ENCODE measurements around the gene SLFN12.
"Not testable (repeated sequence)": the region's sequence is repeated elsewhere in the genome, so short reads cannot be mapped to it uniquely, and the experiment has no call there.

SLFN12 gene

GRCh38 chr17:35407531-35407930, 24.8 kb downstream of the SLFN12 start:
- DNase-seq (ENCODE audit: low spot score) = no peak

- no peak for DNase-seq (ENCODE audit: low spot score)
Measured at GRCh38 chr17:35406568-35406967, 25.7 kb downstream of the SLFN12 start.

- DNase-seq (ENCODE audit: low spot score) = peak; percentile 28
Measured at GRCh38 chr17:35404360-35404759, 27.9 kb downstream of the SLFN12 start.

- not testable (repeated sequence) for DNase-seq (ENCODE audit: low spot score)
Measured at GRCh38 chr17:35393783-35394182, 38.5 kb downstream of the SLFN12 start.

GRCh38 chr17:35390663-35391062, 41.6 kb downstream of the SLFN12 start:
- no peak for DNase-seq (ENCODE audit: low spot score)

GRCh38 chr17:35390156-35390555, 42.1 kb downstream of the SLFN12 start:
- DNase-seq (ENCODE audit: low spot score) = no peak

- DNase-seq (ENCODE audit: low spot score) = no peak
Measured at GRCh38 chr17:35387496-35387895, 44.8 kb downstream of the SLFN12 start.

GRCh38 chr17:35377706-35378105, 54.6 kb downstream of the SLFN12 start:
- DNase-seq (ENCODE audit: low spot score) = no peak

- no peak for DNase-seq (ENCODE audit: low spot score)
Measured at GRCh38 chr17:35377068-35377467, 55.2 kb downstream of the SLFN12 start.

- DNase-seq (ENCODE audit: low spot score) = no peak
Measured at GRCh38 chr17:35376245-35376644, 56.1 kb downstream of the SLFN12 start.

- no peak for DNase-seq (ENCODE audit: low spot score)
Measured at GRCh38 chr17:35374766-35375344, 57.4 kb downstream of the SLFN12 start.

GRCh38 chr17:35373984-35374765, 58.1 kb downstream of the SLFN12 start:
- no peak for DNase-seq (ENCODE audit: low spot score)

- DNase-seq (ENCODE audit: low spot score) = no peak
Measured at GRCh38 chr17:35373534-35373983, 58.7 kb downstream of the SLFN12 start, which contains the start of gene SLFN11. TSS of gene SLFN11 (minus strand) at chr17:35373621. CDS start at chr17:35363807, 9,814 bp downstream.

- DNase-seq (ENCODE audit: low spot score) = no peak
Measured at GRCh38 chr17:35372846-35373533, 59.3 kb downstream of the SLFN12 start.

GRCh38 chr17:35371934-35372333, 60.4 kb downstream of the SLFN12 start:
- no peak for DNase-seq (ENCODE audit: low spot score)

GRCh38 chr17:35368081-35368830, 64.0 kb downstream of the SLFN12 start:
- no peak for DNase-seq (ENCODE audit: low spot score)

- DNase-seq (ENCODE audit: low spot score) = no peak
Measured at GRCh38 chr17:35361027-35361426, 71.3 kb downstream of the SLFN12 start.
